NOMO-1 treated with DMSO at 0.1 percent for 48 hours (cell line): Measurements from ENCODE around the gene BUB1B.
"Not testable (repeated sequence)": the region's sequence is repeated elsewhere in the genome, so short reads cannot be mapped to it uniquely, and the experiment has no call there.

ENCODE experiments used
- DNase-seq: peaks from one replicate; lab custom pipeline; 2025; ENCODE audit not compliant: unreplicated experiment; lab: John Stamatoyannopoulos, UW

Gene BUB1B, protein sequence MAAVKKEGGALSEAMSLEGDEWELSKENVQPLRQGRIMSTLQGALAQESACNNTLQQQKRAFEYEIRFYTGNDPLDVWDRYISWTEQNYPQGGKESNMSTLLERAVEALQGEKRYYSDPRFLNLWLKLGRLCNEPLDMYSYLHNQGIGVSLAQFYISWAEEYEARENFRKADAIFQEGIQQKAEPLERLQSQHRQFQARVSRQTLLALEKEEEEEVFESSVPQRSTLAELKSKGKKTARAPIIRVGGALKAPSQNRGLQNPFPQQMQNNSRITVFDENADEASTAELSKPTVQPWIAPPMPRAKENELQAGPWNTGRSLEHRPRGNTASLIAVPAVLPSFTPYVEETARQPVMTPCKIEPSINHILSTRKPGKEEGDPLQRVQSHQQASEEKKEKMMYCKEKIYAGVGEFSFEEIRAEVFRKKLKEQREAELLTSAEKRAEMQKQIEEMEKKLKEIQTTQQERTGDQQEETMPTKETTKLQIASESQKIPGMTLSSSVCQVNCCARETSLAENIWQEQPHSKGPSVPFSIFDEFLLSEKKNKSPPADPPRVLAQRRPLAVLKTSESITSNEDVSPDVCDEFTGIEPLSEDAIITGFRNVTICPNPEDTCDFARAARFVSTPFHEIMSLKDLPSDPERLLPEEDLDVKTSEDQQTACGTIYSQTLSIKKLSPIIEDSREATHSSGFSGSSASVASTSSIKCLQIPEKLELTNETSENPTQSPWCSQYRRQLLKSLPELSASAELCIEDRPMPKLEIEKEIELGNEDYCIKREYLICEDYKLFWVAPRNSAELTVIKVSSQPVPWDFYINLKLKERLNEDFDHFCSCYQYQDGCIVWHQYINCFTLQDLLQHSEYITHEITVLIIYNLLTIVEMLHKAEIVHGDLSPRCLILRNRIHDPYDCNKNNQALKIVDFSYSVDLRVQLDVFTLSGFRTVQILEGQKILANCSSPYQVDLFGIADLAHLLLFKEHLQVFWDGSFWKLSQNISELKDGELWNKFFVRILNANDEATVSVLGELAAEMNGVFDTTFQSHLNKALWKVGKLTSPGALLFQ

GRCh38 chr15:40160689-40161688, at the start of gene BUB1B:
BUB1B (plus strand) TSS chr15:40161069; CDS start chr15:40161221, 152 bp downstream.
- DNase-seq: peak; percentile 91

DNA sequence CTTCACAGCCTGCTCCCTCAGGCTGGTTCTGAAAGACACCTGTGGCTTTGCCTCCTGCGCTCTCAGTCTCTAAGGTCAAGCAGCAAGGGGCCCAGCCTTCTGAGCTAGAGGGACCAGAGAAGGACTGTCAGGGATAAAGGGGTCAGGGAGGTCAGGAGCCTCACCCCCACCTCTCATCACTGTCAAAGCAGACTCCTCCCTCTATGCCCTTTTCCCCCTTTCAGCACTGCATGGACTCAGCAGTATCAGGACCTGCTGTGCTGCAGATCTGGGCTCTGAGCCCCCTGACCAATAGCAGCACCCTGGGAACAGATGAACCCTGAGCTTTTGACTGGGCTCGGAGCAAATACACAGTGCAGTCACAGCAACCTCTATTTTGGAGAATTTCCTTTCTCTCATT, 49.0 kb upstream of the BUB1B start:
- DNase-seq: no peak

DNA sequence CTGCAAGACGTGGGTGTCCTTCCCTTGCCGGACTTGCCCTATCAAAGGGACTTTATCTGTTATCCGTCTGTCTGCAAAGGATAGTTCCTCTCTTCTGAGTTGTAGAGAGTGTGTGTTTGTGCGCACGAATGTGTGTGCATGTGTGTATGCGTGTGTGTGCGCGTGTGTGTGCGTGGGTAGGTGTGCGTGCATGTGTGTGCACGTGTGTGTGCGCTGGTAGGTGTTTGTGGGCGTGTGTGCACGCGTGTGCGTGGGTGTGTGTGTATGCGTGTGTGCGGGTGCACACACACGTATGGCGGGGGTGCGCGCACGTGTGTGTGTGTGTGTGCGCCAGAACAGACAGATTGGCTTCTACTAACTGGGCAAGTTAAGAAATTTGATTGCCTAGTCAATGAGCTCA, 48.1 kb upstream of the BUB1B start:
- DNase-seq: no peak

DNA sequence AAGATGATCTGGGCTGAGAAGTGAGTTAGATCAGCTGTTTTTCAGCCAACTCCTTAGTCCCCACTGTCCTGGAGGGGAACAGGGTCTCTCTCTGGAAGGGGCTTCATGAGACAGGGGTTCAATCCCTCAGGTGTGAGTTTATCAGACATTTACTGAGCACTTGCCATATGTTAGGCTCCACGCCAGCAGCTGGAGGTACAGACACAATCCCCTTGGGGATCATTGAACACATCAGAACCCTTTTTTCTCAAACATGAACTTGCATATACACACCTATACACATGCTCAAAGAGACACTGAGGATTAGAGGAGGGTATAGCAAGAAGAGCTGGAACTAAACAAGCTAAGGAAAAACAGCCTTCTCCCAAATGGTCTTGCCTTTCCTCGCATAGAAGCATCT, 46.7 kb upstream of the BUB1B start:
- no peak for DNase-seq

DNA sequence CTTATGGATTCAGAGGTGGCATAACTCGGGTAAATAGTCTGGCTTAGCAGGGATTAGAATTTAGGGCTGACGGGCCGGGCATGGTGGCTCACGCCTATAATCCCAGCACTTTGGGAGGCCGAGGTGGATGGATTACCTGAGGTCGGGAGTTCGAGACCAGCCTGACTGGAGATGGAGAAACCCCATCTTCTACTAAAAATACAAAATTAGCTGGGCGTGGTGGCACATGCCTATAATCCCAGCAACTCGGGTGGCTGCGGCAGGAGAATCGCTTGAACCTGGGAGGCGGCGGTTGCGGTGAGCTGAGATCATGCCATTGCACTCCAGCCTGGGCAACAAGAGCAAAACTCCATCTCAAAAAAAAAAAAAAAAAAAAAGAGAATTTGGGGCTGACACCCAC, 45.8 kb upstream of the BUB1B start:
- DNase-seq: not testable (repeated sequence)

DNA sequence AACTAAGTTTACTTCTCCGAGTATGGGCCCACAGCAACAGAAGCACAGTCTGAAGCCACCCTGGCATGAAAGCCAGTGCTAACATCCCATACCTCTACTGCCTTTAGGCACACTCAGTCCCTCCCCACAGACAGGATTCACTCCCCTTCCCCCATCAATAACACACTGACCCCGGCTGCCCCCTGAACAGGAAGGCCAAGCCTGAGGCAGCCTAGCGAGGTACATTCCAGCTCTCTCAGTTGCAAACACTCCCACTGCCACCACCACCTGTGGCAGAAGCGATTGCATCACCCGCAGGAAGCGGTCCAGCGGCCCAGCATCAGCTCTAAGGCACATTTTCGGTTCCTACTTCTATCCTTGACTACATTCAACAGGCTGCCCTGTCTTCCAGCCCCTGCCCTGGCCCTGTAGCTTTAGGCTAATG, 45.2 kb upstream of the BUB1B start:
- DNase-seq: peak; percentile 90

DNA sequence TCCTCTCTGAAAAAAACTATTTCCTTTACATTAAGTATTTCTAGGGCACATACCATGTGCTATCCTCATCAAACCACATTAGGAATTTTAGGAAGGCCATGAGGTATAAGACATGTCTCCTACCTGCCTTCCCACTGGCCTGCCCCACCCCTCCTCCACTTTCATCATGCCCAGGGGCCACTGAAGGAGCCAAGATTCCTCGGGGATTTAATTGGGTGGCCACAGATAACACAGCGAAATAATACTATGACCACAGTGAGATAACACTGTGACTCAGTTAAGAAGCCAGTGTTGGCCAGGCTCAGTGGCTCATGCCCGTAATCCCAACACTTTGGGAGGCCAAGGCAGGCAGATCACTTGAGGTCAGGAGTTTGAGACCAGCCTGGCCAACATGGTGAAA, 42.4 kb upstream of the BUB1B start:
- no peak for DNase-seq

- no peak for DNase-seq
Observed at GRCh38 chr15:40121911-40122638, 38.8 kb upstream of the BUB1B start.

DNA sequence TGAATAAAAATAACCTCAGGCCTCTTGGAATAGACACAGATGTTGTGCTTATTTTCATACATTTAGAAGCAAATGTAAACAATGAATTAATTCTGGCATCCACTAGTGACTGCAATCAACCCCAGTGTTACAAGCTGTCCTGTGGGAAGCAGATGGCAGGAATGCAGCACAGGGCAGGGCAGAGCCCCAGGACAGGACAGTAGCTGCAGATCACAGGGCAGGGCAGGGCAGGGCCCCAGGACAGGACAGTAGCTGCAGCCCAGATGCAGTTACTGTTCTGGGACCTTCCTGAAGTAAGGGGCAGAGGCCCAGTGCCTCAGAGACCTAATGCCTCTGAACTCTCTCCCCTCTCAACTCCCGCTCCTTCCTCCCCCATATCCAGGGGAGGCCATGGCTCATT, 37.9 kb upstream of the BUB1B start:
- DNase-seq: not testable (repeated sequence)

DNA sequence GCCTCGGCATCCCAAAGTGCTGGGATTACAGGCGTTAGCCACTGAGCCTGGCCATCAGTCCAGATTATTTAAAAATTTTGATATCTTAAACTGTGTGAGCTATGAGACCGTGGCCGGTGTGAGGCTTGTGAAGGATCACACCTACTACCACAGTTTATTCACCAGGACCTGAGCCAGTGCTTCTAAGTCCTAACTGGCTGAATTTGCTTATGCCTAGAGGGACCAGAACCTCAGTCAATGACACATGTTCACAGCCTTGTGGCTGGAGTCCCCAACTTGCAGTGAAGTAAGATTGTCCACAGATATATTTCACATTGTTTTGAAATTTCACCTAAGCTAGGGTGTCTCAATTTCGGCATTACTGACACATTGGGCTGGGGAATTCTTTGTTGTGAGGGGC, 37.0 kb upstream of the BUB1B start:
- not testable (repeated sequence) for DNase-seq

DNA sequence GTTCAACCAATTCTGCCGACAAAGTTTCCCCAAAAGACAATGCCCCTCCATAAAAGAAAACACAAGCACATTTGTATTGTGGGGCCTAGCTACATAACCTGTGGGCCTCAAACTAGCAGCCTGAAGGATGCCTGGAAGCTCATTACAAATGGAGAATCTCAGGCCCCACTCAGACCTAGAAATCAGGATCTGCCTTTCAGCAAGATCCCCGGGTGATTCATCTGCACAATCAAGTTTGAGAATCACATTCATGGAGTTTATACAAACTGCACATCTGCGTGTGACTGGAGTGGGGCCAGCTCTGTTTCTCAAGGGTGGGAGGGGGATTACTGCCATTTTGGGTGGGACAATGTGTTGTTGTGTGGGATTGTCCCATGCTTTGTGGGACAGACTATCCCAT, 36.5 kb upstream of the BUB1B start:
- DNase-seq: not testable (repeated sequence)

GRCh38 chr15:40124807-40125285, 36.0 kb upstream of the BUB1B start:
- DNase-seq: not testable (repeated sequence)

- no peak for DNase-seq
Observed at GRCh38 chr15:40125950-40126349, 34.9 kb upstream of the BUB1B start.

GRCh38 chr15:40128766-40129660, 31.9 kb upstream of the BUB1B start:
- peak; percentile 32 for DNase-seq

DNA sequence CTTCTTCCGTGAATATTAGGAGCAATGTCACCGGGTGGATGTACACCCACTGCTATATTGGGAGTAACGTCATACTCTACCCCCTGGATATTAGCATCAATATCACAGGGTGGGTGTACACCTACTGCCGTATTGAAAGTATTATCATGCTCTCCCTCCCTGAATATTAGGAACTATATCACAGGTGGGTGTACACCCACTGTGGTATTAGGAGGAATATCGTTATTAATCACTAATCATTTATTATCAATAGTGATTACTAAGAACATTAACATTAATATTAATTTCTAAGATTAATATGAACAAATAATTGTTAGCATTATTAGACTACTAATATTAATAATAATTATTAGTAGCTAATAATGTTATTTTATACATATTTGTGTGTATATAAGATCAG, 30.8 kb upstream of the BUB1B start:
- no peak for DNase-seq

- DNase-seq: no peak
Observed at GRCh38 chr15:40130799-40131502, 29.9 kb upstream of the BUB1B start.

DNA sequence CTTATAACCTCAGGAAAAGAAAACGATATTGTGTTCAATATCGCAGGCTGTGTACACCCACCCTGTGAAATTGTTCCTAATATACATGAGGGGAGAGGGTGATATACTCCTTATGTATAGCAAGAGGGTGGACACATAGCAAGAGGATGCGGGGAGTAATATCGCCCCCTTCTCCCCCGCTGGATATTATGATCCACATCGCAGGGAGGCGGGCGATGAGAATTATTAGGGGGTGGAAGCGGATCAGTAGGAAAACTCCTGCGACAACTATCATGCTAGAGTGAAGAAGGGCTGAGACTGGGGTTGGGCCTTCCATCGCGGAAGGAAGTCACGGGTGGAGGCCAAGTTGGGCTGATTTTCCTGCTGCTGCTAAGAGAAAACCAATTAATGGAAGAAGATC, 27.3 kb upstream of the BUB1B start:
- no peak for DNase-seq

DNA sequence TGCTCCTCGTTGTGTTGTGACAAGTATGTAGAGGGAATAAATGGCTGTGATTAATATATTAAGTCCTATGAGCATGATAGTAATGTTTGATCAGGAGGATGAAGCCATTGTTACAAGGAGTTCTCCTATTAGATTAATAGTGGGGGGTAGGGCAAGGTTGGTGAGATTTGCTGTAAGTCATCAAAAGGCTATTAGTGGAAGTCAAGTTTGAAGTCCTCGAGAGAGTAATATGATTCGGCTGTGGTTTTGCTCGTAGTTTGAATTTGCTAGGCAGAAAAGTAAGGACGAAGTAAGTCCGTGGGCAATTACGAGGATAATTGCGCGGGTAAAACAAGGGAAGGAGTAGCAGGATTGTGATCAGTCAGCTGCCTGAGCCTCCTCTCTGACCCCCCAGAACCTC, 26.0 kb upstream of the BUB1B start:
- DNase-seq: no peak
